Measurements from ENCODE around the gene UBR2. TPM values are rescaled to one million over a fixed set of nuclear protein-coding genes. Genes with fewer than 3 reads are reported as not detected.

Gene UBR2
- total RNA-seq, 1 donor from 2014 or later, result 39.6 TPM

DNA sequence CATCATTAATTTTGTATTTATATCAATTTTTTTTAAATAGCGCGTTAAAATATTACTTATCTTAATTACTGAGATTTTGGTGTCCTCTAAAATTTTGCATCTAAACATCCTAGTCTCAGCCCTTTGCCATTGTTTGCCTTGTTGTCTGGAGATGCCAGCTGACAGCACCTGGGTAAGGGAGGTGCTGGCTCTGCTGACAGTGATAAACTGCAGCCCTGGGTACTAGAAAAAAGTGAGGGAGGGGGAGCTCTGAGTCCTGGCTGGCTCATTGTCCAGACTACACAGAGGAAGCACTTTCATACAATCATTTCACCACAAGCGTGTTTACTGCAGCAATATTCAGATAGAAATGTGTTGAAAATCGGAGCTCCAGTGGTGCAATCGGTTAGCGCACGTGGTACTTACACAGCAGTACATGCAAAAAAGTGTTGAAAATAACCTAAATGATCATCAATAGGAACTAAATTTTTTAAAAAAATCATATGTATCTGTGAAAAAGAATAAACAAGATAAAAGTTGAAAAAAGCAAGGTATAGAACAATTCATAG lies 18.5 kb upstream of the UBR2 start:
- H3K9me3 ChIP-seq, result no peaks in the 10 kb centered on the region
- H3K4me1 ChIP-seq, result peaks cover 7% of the 10 kb centered on the region
- peak; percentile 62 for DNase-seq
- no peak for ATAC-seq
- H3K36me3 ChIP-seq, result no peaks in the 10 kb centered on the region
- no peaks in the 10 kb centered on the region for H3K27me3 ChIP-seq (ENCODE audit: low read depth)
- TF ChIP-seq, protein P1, sequence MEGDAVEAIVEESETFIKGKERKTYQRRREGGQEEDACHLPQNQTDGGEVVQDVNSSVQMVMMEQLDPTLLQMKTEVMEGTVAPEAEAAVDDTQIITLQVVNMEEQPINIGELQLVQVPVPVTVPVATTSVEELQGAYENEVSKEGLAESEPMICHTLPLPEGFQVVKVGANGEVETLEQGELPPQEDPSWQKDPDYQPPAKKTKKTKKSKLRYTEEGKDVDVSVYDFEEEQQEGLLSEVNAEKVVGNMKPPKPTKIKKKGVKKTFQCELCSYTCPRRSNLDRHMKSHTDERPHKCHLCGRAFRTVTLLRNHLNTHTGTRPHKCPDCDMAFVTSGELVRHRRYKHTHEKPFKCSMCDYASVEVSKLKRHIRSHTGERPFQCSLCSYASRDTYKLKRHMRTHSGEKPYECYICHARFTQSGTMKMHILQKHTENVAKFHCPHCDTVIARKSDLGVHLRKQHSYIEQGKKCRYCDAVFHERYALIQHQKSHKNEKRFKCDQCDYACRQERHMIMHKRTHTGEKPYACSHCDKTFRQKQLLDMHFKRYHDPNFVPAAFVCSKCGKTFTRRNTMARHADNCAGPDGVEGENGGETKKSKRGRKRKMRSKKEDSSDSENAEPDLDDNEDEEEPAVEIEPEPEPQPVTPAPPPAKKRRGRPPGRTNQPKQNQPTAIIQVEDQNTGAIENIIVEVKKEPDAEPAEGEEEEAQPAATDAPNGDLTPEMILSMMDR (IDR thresholded peaks at IDR 0.05), result no peak
- H3K4me3 ChIP-seq, result no peak overlapping the region
- no peak overlapping the region for H3K27ac ChIP-seq
- intact Hi-C loops (cut with DNase I), result no loop called here

DNA sequence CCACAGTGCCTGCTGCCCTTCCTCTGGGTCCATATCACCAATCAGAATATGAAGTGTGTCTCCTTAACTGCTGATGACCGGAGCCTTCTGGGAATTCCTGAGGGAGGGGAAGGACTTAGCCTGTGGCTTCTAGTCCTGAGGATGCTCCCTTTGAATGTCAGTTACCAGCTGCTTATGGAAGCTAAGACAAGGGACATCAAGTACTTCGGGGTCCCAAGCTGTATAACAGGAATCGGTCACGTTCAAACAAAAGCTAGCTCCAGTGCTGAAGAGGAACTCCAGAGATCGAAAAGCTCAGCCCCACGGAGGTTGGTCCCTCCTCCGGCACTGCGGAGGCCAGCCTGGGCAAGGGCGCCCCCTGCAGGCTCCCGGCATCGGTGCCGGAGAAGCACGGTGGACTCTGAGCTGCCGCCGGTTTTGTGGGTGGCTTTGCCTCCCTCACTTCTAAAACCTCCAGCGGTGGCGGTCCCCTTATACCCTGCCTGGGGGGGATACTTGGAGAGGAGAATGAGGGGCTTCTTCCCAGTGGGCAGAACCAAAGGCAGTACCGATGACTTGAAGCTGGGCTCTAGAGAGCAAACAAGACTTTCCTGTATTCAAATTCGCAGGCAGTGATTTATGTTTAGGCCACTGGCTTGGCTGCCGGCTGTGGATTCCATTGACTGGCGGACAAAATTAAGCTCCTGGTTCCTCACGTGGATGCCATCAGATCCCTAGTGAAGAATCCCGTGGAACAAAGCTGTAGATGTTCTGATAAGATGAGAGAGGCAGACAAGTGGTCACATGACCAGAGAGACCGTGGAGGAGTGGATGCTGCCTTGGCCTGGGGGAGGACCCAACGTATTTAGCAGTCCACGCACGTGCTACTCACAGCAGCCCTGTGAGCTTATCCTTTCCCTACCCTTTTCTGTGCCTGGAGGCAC lies 16.2 kb upstream of the UBR2 start:
- Histone ChIP-seq H3K4me3 (peak overlapping the region; percentile 51), H3K27me3 (ENCODE audit: low read depth) (peaks cover 3% of the 10 kb centered on the region), H3K9me3 (no peaks in the 10 kb centered on the region), H3K27ac (peak overlapping the region; percentile 46), H3K4me1 (peaks cover 7% of the 10 kb centered on the region), H3K36me3 (no peaks in the 10 kb centered on the region)
- TF ChIP-seq, protein P1 (IDR thresholded peaks at IDR 0.05), result peak; percentile 98
- ATAC-seq (peak; percentile 99), DNase-seq (peak; percentile 89)
- intact Hi-C loops (cut with DNase I), result no loop called here

DNA sequence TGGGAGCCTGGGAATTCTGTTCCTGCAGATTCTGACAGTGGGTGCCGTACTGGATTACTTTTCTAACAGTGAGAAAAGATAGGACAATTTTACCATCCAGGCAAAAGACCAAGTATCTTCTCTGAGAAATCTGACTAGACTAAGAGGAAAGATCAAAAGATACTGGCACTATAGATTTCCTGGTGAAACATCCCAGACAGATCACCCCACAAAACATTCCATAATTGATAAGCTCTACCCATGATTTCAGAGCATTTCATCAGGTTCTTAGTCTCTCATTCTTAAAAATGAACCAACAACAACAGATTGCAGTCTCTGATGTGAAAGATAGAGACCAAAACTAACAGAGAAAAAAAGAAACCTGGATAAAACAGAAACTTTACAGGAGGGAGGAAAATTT lies 13.6 kb upstream of the UBR2 start:
- TF ChIP-seq, protein P1 (IDR thresholded peaks at IDR 0.05), result no peak
- Histone ChIP-seq H3K27me3 (ENCODE audit: low read depth) (peaks cover 5% of the 10 kb centered on the region), H3K36me3 (no peaks in the 10 kb centered on the region), H3K9me3 (no peaks in the 10 kb centered on the region), H3K4me3 (no peak overlapping the region), H3K27ac (no peak overlapping the region), H3K4me1 (peaks cover 11% of the 10 kb centered on the region)
- ATAC-seq, result no peak
- DNase-seq, result no peak
- intact Hi-C loops (cut with DNase I), result no loop called here

DNA sequence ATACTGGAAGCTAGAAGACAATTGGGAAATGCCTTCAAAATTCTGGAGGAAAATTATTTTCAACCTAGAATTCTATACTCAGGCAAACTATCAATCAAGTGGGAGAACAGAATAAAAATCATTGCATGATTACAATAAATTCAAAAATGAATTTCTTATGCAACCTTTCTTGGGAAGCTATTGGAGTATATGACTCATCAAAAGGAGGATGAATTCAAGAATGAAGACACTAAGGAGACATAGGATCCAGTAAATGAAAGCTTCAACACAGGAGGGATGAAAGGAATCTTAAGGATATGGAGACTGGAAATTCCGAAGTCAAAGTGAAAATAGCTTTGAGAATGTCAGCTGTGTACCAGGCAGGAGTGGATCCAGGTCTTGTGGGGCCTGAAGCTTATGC lies 12.6 kb upstream of the UBR2 start:
- DNase-seq (no peak), ATAC-seq (no peak)
- Histone ChIP-seq H3K9me3 (no peaks in the 10 kb centered on the region), H3K27me3 (ENCODE audit: low read depth) (peaks cover 5% of the 10 kb centered on the region), H3K4me1 (peaks cover 11% of the 10 kb centered on the region), H3K4me3 (no peak overlapping the region), H3K36me3 (no peaks in the 10 kb centered on the region), H3K27ac (no peak overlapping the region)
- intact Hi-C loops (cut with DNase I), result no loop called here
- TF ChIP-seq, protein P1 (IDR thresholded peaks at IDR 0.05), result no peak

DNA sequence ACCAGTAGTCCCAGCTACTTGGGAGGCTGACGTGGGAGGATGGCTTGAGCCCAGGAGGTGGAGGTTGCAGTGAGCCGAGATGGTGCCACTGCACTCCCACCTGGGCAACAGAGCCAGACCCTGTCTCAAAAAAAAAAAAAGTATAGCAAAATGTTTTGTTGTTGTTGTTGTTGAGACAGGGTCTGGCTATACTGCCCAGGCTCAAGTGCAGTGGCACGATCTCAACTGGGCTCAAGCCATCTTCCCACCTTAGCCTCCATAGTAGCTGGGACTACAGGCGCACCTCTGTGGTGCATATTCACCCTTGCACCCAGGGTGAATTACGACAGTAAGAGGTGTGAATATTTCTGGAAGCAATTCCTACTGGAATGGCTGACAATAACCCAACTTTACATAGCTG lies 11.4 kb upstream of the UBR2 start:
- Histone ChIP-seq H3K27ac (no peak overlapping the region), H3K4me3 (no peak overlapping the region), H3K27me3 (ENCODE audit: low read depth) (peaks cover 5% of the 10 kb centered on the region), H3K36me3 (no peaks in the 10 kb centered on the region), H3K4me1 (peaks cover 11% of the 10 kb centered on the region), H3K9me3 (no peaks in the 10 kb centered on the region)
- ATAC-seq, result no peak
- DNase-seq, result no peak
- intact Hi-C loops (cut with DNase I), result no loop called here
- TF ChIP-seq, protein P1 (IDR thresholded peaks at IDR 0.05), result no peak
